B cell (primary cell): ENCODE measurements around the gene LHX1. TPM values are rescaled to one million over a fixed set of nuclear protein-coding genes. Genes with fewer than 3 reads are reported as not detected.

Experiments used
- ATAC-seq: fragments of 200-7000 bp; cut with Tn5 transposase; one replicate; pipeline ENCODE4 v1.10.0; 2021; ENCODE audit warnings: low read depth, mild to moderate bottlenecking, moderate number of reproducible peaks, moderate library complexity
- CTCF ChIA-PET: fragments of 350-600 bp; sonication (Branson Sonifier 250); formaldehyde crosslinking; loops from one replicate; lab custom pipeline; 2021; ENCODE audit warnings: antibody characterized with exemption, inconsistent platforms; lab: Charles Lee
- POLR2A ChIA-PET: fragments of 350-600 bp; sonication (Branson Sonifier 250); formaldehyde crosslinking; loops from one replicate; lab custom pipeline; 2021; ENCODE audit warnings: antibody characterized with exemption; lab: Charles Lee
- DNase-seq: peaks from one replicate; pipeline ENCODE4 v3.0.0; 2013
- H2AFZ ChIP-seq: 2 replicates; pipeline ENCODE4 v1.6.1; 2012; ENCODE audit warnings: mild to moderate bottlenecking, low read depth, low read length; ENCODE audit not compliant: insufficient read depth, poor library complexity, severe bottlenecking
- H3K27ac ChIP-seq, 2 donors: 1 replicate in 1 of 2; 2 replicates in 1 of 2; pipeline ENCODE4 v1.5.1; 2012 to 2013; ENCODE audit warnings: low read length in 2 of 2, mild to moderate bottlenecking in 2 of 2, moderate library complexity in 1 of 2
- H3K27me3 ChIP-seq, 4 experiments: fragments of 200-600 bp in 1 of 4; sonication (generic) in 1 of 4; replicated peaks in 1 of 4; 1 replicate in 2 of 4; 2 replicates in 2 of 4; pipeline versions ENCODE4 v1.6.1 to v1.7.0; 2013 to 2016; ENCODE audit warnings: low read length in 3 of 4, mild to moderate bottlenecking in 2 of 4, mixed read lengths in 1 of 4, moderate library complexity in 1 of 4; ENCODE audit not compliant: insufficient read depth in 4 of 4, control insufficient read depth in 3 of 4; ENCODE audit errors: control extremely low read depth in 1 of 4
- H3K36me3 ChIP-seq, 2 experiments: replicated peaks in 1 of 2; 1 replicate in 1 of 2; 2 replicates in 1 of 2; pipeline versions ENCODE4 v1.6.1 to v1.7.1; 2013; ENCODE audit warnings: low read length in 1 of 2; ENCODE audit not compliant: insufficient read depth in 2 of 2, control insufficient read depth in 1 of 2; ENCODE audit errors: control extremely low read depth in 1 of 2, extremely low read depth in 1 of 2
- H3K4me1 ChIP-seq, 2 donors: fragments of 200-600 bp in 1 of 2; sonication (generic) in 1 of 2; 1 replicate in 1 of 2; 2 replicates in 1 of 2; pipeline versions ENCODE4 v1.5.1 to v1.6.1; 2013 to 2017; ENCODE audit warnings: low read length in 2 of 2; ENCODE audit not compliant: control insufficient read depth in 2 of 2, insufficient read depth in 2 of 2
- H3K4me2 ChIP-seq: replicated peaks from 2 replicates; pipeline ENCODE3; 2012; ENCODE audit warnings: mild to moderate bottlenecking, low read depth, low read length; ENCODE audit not compliant: poor library complexity, severe bottlenecking
- H3K4me3 ChIP-seq, 5 experiments: fragments of 200-600 bp in 1 of 5; sonication (generic) in 1 of 5; 1 replicate in 3 of 5; 2 replicates in 2 of 5; pipeline versions ENCODE4 v1.5.1 to v1.7.0; 2011 to 2016; ENCODE audit warnings: low read length in 4 of 5, mild to moderate bottlenecking in 4 of 5, low read depth in 2 of 5, control low read depth in 1 of 5, moderate library complexity in 1 of 5; ENCODE audit not compliant: insufficient read depth in 1 of 5; ENCODE audit errors: control extremely low read depth in 1 of 5, extremely low read depth in 1 of 5
- H3K79me2 ChIP-seq: fragments of 200-600 bp; sonication (generic); one replicate; pipeline ENCODE4 v1.6.0; 2016; ENCODE audit warnings: low read length; ENCODE audit not compliant: control insufficient read depth, insufficient read depth
- H3K9ac ChIP-seq: fragments of 200-600 bp; sonication (generic); 2 replicates; pipeline ENCODE4 v1.6.1; 2017; ENCODE audit warnings: mild to moderate bottlenecking, low read length, moderate library complexity
- H3K9me3 ChIP-seq, 3 donors: one replicate each; pipeline versions ENCODE4 v1.6.1 to v1.7.1; 2013; ENCODE audit warnings: low read length in 2 of 3; ENCODE audit not compliant: control insufficient read depth in 2 of 3, insufficient read depth in 1 of 3; ENCODE audit errors: control extremely low read depth in 1 of 3
- H4K20me1 ChIP-seq: 2 replicates; pipeline ENCODE4 v1.6.0; 2012; ENCODE audit warnings: mild to moderate bottlenecking, low read length; ENCODE audit not compliant: insufficient read depth, control insufficient read depth, poor library complexity, severe bottlenecking
- H3K27ac Mint-ChIP-seq: one replicate; pipeline ENCODE4 v1.8.0; 2021; ENCODE audit warnings: mixed read lengths
- H3K27me3 Mint-ChIP-seq: one replicate; pipeline ENCODE4 v1.8.0; 2021; ENCODE audit warnings: mixed read lengths
- H3K4me1 Mint-ChIP-seq: one replicate; pipeline ENCODE4 v1.8.0; 2021; ENCODE audit warnings: mixed read lengths
- H3K4me3 Mint-ChIP-seq: one replicate; pipeline ENCODE4 v1.8.0; 2021; ENCODE audit warnings: mixed read lengths
- H3K9me3 Mint-ChIP-seq: one replicate; pipeline ENCODE4 v1.8.0; 2022; ENCODE audit warnings: mixed read lengths; ENCODE audit not compliant: insufficient read depth
- CTCF ChIP-seq: fragments of 200-600 bp; IDR thresholded peaks from one replicate; pipeline ENCODE4 v1.8.0; 2022; ENCODE audit warnings: antibody characterized with exemption, mild to moderate bottlenecking
- EZH2 ChIP-seq: IDR thresholded peaks from 2 replicates; pipeline ENCODE4 v1.6.1; 2012; ENCODE audit warnings: borderline replicate concordance, low read depth, mild to moderate bottlenecking, moderate library complexity, low read length; ENCODE audit not compliant: insufficient read depth, poor library complexity, severe bottlenecking
- WGBS: methylation state at CpG from one replicate; pipeline ENCODE4 v1.1.5; 2013; ENCODE audit warnings: missing lambda C conversion rate; ENCODE audit not compliant: insufficient coverage; 5-methylcytosine and 5-hydroxymethylcytosine counted together
- intact Hi-C: fragments of 100-400 bp; cut with micrococcal nuclease; formaldehyde crosslinking; loops from one replicate; pipeline ENCODE4 v1.10.0; 2022
- polyA plus RNA-seq: library from polyadenylated mRNA; depleted of rRNA; stranded (reverse); fragments of >200 nt; gene quantifications from 2 replicates; pipeline ENCODE4 v1.2.3, GENCODE V29; 2012
- total RNA-seq, 2 donors: library from RNA; stranded (reverse); fragments of 120-200 nt in 1 of 2; gene quantifications; 1 replicate in 1 of 2; 2 replicates in 1 of 2; pipeline versions ENCODE4 v1.2.3 to v1.2.4, GENCODE V29; 2013 to 2022

Gene LHX1
- total and polyA plus RNA-seq, 2 donors (not counting 1 experiment from before 2014, with no cell fraction given): not detected

GRCh38 chr17:36979565-36979941, 42.3 kb downstream of the LHX1 start:
- TF ChIP-seq CTCF (no peak), EZH2 (no peak)
- no peaks in the 10 kb centered on the region for H3K27me3 Mint-ChIP-seq
- POLR2A ChIA-PET: no interaction called here
- H3K9me3 Mint-ChIP-seq: no peaks in the 10 kb centered on the region
- H2AFZ ChIP-seq: no peak overlapping the region
- no peaks in the 10 kb centered on the region for H3K27me3 ChIP-seq
- peaks cover 6% of the 10 kb centered on the region in 2 donors for H3K4me1 ChIP-seq
- no peak for ATAC-seq
- no CpG with 5 or more reads among the region's 4 CpGs for WGBS
- no peak overlapping the region for H3K4me2 ChIP-seq
- H3K4me3 Mint-ChIP-seq: no peak overlapping the region
- H4K20me1 ChIP-seq: peaks cover 32% of the 10 kb centered on the region
- peaks cover 50% of the 10 kb centered on the region for H3K79me2 ChIP-seq
- H3K9ac ChIP-seq: no peak overlapping the region
- no peaks in the 10 kb centered on the region for H3K36me3 ChIP-seq
- H3K4me3 ChIP-seq: no peak overlapping the region
- CTCF ChIA-PET: interaction anchor here (0.5 to 0.6 kb wide), 2 partner anchors 311 to 1345 kb away, joined by 3 read pairs; no protein-coding TSS in a partner anchor
- H3K9me3 ChIP-seq: no peaks in the 10 kb centered on the region
- no peak overlapping the region for H3K27ac Mint-ChIP-seq
- DNase-seq: no peak
- no peak overlapping the region for H3K27ac ChIP-seq
- intact Hi-C loops: no loop called here
- peaks cover 50% of the 10 kb centered on the region for H3K4me1 Mint-ChIP-seq

- ChIA-PET POLR2A (no interaction called here), CTCF (interaction anchor here (0.6 kb wide), 1 partner anchor 310 kb away, joined by 3 read pairs; no protein-coding TSS in a partner anchor)
- Histone ChIP-seq H3K9me3 (no peaks in the 10 kb centered on the region), H3K27ac (no peak overlapping the region), H3K36me3 (no peaks in the 10 kb centered on the region), H3K4me3 (no peak overlapping the region), H3K27me3 (no peaks in the 10 kb centered on the region), H2AFZ (no peak overlapping the region), H3K9ac (no peak overlapping the region), H3K4me1 (peaks cover 6% of the 10 kb centered on the region in 2 donors), H3K4me2 (no peak overlapping the region), H3K79me2 (peaks cover 53% of the 10 kb centered on the region), H4K20me1 (peaks cover 33% of the 10 kb centered on the region)
- no peak for DNase-seq
- no CpG with 5 or more reads among the region's 2 CpGs for WGBS
- intact Hi-C loops: no loop called here
- peaks cover 50% of the 10 kb centered on the region for H3K4me1 Mint-ChIP-seq
- H3K27me3 Mint-ChIP-seq: no peaks in the 10 kb centered on the region
- no peak for ATAC-seq
- no peaks in the 10 kb centered on the region for H3K9me3 Mint-ChIP-seq
- H3K4me3 Mint-ChIP-seq: no peak overlapping the region
- no peak overlapping the region for H3K27ac Mint-ChIP-seq
- TF ChIP-seq CTCF (no peak), EZH2 (no peak)
Observed at GRCh38 chr17:36980280-36980761, 43.0 kb downstream of the LHX1 start.
